Inflammatory macrophage treated with lipopolysaccharide for 4 hours (primary cell): ENCODE results near the gene GNG13.
"Not testable (repeated sequence)": the region's sequence is repeated elsewhere in the genome, so short reads cannot be mapped to it uniquely, and the experiment has no call there.

ENCODE experiments used
- DNase-seq: peaks from one replicate; pipeline ENCODE4 v3.0.0-alpha.2; 2020

GNG13 gene

GRCh38 chr16:760065-760464 is 40.5 kb downstream of the GNG13 start:
- DNase-seq, result no peak

- no peak for DNase-seq
Measured at GRCh38 chr16:759110-759910, 41.2 kb downstream of the GNG13 start.

DNA sequence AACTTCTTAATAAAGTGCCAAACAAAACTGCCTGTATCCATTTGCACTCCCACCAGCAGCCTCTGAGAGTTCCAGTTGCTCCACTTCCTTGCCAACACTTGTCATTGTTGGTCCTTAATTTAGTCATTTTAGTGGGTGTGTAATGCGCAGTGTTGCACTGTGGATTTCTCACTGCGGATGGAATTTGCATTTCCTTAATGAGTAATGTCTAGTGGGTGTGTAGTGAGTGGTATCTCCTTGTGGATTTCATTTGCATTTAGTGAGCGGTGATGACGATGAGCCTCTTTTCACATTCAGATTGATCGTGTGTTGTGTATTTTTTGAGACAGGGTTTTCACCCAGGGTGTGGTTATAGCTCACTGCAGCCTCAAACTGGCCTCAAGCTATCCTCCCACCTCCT is 44.1 kb downstream of the GNG13 start:
- peak; percentile 44 for DNase-seq

- peak; percentile 56 for DNase-seq
Measured at GRCh38 chr16:754656-755055, 45.9 kb downstream of the GNG13 start.

GRCh38 chr16:754121-754607 is 46.4 kb downstream of the GNG13 start:
- DNase-seq, result not testable (repeated sequence)

DNA sequence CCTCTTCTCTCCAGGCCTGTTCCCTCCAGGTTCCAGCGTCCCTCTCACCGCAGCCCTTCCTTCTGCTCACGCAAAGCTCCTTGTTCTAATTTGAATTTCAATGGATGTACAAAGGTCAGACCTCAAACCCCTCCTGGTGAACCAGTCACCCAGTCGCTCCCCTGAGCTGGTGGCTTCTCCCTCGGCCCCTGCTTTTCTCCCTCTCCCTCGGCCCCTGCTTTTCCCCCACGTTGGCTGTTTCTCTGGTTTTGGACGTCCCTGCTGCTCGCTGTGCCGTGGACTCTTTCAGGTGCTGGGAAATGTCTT is 48.6 kb downstream of the GNG13 start:
- DNase-seq, result no peak

GRCh38 chr16:751152-752006 is 49.2 kb downstream of the GNG13 start:
- DNase-seq, result no peak

GRCh38 chr16:750485-750884 is 50.0 kb downstream of the GNG13 start:
- no peak for DNase-seq

DNA sequence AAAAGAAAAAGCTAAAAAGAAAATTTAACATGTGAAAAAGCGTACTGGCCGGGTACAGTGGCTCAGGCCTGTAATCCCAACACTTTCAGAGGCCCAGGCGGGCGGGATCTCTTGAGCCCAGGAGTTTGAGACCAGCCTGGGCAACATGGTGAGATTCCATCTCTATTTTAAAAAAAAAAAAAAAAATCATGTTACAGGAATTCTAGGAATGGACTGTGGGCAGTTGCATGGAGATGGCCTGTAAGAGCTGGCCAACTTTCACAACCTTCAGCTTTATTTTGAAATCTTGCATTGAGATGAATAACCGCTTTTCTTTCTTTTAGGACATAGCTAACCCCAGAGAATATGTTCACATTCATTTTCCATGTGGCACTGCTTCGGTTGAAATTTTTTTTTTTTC is 51.5 kb downstream of the GNG13 start:
- no peak for DNase-seq
